Dermis microvascular lymphatic vessel endothelial cell (primary cell): ENCODE results near the gene SMCP. TPM values are rescaled to one million over a fixed set of nuclear protein-coding genes. Genes with fewer than 3 reads are reported as not detected.
A peak's percentile ranks its signal among the peaks of the same experiment; 100 is the strongest.

Experiments used
- DNase-seq, 2 donors: peaks; one replicate each; pipeline versions ENCODE4 v3.0.0 to v3.0.0-alpha.2; 2010; ENCODE audit warnings: low read depth in 2 of 2
- total RNA-seq: library from RNA; depleted of rRNA; stranded (reverse); fragments of >200 nt; gene quantifications from 2 replicates; pipeline ENCODE4 v1.2.1, GENCODE V29; 2014

The SMCP gene
- total RNA-seq, 1 donor from 2014 or later, result not detected

DNA sequence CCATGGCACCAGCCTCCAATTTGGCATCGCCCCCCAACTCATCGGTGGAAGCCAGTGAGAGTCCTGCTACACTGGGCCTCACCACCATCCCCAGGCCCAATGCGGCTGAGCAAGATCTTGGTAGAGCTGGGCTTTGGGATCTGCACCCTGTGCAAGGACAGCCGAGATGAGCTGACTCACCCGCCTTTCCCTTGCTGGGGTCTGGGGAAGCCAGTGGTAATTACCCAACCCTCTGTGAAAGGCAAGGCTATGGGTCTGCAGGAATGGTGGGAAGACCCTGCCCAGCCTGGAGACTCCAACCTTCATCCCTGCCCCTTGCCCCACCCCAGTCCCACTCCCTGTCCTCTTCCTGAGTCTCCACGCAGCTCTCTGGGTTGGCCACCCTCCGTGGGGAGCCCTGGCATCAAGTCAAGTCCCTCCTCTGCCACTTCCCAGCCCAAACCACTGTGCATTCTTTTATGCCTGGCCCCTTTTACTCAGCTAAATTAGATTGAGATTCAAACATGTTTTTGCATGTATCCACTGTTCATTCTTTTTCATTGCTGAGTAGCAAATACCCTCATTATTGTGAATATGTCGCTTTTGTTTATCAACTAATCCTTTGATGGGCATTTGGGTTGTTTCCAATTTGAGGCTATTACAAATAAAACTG, 8.8 kb downstream of the SMCP start:
- DNase-seq, result no peak

DNA sequence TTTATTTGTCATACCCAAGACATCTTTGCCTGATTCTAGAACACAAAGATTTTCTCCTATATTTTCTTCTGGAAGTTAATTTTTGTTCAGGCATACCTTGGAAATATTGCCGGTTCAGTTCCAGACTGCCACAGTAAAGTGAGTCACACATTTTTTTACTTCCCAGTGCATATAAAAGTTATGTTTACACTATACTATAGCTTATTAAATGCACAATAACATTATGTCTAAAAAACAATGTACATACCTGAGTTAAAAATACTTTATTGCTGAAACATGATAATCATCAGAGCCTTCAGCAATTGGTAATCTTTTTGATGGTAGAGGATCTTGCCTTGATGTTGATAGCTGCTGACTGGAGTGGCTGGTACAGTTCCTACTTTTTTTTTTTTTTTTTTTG, 10.0 kb downstream of the SMCP start:
- DNase-seq, result no peak

DNA sequence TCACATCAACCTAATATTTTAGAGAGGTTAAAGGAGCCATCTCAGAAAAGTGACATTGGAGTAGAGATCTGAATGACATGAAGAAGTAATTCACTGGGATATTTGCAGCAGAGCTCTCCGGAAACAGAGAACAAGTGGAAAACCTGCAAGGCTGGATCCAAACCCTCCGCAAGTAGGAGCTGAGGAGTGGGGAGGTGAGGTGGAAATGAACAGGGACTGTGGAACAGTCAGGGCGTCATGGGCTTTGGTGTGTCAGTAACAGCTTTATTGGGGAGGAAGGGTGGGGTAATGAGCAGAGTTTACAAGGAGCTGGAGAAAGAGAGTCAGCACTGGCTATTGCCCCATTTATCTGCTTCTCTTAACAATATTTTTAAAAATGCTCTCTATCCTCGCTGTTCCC, 20.9 kb downstream of the SMCP start:
- DNase-seq, result no peak

DNA sequence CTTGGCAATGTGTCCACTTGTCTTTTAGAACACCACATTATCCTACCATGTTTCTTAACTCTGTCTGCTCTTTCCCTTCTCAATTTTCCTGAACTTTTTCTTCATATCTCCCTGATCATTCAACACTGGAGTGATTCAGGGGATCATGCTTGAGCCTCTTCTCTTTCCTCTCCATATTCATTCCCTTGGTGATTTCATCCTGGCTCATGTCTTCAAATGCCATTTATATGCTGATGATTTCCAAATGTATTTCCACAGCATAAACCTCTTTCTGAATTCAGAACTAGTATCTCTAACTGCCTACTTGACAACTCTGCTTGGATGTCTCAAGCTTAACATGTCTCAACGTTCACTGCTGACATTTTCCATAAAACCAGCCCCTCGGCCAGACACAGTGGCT, 21.8 kb downstream of the SMCP start:
- no peak for DNase-seq

DNA sequence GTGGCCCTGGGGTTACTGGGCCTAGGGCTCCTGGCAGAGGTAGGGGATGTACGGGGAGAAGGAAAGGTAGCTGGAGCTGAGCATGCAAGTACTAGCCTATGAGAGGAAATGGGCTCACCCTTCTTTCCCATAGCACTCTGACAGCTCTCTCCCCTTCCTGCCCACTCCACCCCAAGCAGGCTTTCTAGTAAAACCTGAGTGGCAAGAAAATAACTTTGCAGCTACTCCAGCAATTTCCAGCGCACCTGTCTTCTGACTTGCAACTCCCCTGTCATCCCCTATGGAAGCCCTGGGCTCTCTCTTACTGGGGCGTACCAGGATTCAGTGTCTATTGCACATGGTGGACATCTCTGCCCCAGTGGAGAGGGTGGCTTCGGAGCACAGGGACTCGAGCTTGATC, 23.5 kb downstream of the SMCP start:
- DNase-seq, result no peak

DNA sequence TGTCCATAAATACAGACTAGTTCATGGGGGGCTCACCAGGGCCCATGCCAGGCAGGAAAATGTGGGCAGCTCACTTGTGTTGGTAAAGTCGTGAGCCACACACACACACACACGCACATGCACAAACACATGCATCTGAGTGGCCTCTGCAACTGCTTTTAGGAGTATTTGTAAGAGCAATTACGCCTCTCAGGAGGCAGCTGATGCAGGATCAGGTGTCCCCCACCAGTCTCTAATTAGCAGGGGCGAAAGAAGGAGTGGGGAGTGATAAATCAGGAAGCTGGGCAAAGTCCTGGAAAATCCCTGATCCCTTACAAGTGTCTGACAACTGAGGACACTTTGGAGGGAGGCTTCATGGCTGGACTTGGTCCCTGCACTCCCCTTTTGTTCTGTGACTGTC, 24.5 kb downstream of the SMCP start:
- DNase-seq, result no peak

DNA sequence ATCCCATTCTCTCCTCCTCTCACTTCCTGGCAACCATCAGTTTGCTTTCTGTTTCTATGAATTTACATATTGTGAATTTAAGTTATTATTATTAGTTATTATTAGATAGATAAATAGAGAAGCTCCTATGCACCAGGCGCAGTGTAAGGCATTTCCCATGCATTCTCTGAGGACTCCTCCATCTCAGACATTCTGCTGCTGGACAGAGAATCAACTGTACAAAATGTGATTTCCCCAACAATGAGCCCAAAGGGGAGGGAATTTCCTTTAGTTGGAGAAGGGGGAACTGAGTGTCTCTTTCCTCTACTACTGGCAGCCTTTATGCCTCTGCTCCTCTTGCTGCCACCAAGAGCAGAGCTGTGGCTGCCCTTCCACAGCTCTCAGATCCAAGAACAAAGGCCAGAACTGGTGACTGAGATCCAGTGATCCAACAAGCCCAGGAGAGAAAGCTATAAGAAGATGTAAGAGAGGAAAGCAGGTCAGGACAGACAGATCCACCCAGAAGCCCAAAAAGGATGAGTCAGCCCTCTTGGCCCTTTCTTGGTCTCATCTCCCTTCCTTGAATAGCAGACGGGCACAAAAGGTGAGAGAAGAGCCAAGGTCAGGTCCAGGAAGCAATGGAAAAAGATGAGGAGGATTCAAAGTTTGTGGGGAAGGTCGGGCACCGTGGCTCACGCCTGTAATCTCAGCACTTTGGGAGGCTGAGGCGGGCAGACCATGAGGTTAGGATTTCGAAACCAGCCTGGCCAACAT, 26.7 kb downstream of the SMCP start:
- DNase-seq, result no peak

DNA sequence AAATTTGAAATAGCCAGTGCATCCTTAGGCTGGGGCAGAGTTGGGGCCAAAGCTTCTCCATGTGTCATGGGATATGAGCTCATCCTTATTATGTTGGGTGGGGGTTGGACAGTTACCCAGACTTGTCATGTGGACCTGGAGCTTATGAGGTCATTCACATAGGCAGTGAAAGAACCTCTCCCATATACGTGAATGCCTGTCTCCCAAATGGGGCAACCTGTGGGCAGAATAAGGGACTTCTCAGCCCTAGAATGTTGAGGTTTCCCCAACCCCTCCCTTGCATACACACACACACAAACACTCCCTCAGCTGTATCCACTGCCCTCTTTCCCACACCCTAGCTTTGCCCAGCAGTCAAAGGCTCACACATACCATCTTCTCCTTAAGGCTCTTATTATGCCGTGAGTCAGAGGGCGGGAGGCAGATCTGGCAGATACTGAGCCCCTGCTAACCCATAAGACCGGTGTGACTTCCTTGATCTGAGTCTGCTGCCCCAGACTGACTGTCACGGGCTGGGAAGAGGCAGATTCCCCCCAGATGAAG, 28.0 kb downstream of the SMCP start:
- DNase-seq, result no peak

DNA sequence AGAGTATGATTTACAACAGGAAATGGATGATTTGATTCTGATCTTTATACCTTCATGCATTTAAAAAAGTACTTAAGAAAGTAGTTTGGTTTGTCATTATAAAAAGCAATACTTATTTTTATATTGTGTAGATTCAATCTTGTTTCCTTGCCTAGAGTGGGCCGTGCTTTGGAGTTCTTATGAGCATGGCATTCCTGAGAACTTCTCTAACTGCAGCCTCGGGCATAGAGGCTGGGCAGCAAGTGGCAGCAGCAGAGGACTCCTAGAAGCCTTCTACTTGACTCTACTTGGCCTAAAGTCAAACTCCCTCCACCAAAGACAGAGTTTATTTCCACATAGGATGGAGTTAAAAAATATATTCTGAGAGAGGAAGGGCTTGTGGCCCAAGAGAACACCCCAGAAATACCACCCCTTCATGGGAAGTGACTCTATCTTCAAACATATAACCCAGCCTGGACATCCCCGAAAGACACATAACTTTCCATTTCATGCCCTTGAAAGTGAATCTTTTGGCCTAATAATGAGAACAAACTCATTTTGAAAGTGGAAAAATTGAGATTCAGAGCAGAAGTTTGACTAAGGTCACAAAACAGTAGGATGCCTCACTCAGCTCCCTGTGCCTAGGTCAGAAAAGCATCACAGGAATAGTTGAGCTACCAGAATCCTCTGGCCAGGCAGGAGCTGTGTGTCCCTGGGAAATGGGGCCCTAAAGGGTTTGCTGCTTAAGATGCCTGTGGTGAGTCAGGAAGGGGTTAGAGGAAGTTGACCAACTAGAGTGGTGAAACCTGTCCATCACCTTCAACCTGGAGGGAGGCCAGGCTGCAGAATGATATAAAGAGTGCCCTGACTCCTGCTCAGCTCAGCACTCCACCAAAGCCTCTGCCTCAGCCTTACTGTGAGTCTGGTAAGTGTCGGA, 29.8 kb downstream of the SMCP start, which contains the start of gene IVL:
IVL (plus strand) TSS at position 861 of the 916 bp plus-strand sequence. CDS start 1,252 bp downstream, outside the sequence.
- no peak for DNase-seq

DNA sequence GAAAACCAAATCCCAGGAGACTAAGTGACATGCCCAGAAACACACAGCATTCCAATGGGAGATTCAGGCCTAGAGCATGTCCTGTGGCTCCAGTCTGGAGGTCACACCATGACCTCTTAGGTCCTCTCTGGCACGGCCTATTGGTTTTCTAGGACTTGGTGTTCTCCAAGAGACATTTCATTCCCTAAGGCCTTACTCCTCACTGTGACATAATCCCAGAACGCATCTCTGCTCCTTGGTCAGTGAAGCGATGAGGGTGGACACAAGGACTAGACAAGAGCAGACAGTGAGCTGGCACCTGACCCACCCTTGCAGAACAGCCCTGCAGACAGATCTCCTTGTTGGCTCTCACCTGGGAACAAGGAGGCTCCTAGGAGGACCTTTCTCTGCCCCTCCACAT, 31.1 kb downstream of the SMCP start:
- no peak for DNase-seq

DNA sequence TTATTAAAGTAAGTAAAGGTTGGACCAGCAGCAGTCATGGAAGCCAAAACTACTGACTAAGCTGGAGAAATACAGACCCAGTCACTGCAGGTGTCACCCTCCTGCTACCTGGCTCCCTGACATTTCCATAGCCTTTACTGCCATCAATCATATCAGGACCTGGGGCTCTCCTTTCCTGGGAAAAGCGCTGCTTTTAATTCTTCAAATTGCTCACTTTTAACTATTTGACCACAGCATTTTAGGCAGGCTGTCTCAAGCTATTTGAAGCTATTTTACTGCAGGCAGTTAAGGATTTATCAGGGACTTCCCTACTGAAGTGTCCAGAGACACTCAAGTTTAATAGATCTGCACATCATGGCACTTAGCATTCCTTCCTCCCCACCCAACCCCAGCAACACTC, 34.3 kb downstream of the SMCP start:
- DNase-seq, result no peak

DNA sequence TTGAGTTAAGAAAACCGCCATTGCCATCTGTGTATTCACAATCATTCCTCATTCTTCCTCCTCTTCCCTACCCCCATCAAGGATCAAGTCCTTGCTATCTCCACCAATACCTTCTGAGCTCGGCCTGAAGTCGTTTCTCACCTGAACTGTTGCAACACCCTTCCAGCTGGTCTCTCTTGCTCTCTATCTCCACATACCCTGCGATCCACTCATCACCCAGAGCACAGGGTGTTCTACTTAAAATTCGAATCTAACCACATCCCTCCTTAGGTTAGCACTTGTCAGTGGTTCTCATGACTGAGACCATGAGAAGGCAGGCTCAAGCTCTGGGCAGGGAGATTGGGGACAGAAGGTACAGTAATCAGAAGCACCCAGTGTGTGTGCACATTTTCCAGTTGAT, 34.8 kb downstream of the SMCP start:
- DNase-seq, result no peak

DNA sequence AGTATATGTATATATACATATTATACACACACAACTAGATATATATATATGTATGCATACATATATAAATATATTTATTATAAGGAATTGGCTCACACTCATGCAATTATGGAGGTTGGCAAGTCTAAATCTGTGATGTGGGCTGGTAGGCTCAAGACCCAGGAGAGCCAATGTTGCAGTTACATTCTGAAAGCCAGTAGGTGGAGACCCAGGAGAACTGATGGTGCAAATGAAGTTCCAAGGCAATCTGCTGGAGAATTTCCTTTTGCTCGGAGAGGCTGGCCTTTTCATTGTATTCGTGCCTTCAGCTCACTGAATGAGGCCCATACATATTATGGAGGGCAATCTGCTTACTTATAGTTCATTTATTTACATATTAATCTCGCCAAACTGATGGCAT, 39.7 kb downstream of the SMCP start:
- DNase-seq, result peak; percentile 4 to 19

DNA sequence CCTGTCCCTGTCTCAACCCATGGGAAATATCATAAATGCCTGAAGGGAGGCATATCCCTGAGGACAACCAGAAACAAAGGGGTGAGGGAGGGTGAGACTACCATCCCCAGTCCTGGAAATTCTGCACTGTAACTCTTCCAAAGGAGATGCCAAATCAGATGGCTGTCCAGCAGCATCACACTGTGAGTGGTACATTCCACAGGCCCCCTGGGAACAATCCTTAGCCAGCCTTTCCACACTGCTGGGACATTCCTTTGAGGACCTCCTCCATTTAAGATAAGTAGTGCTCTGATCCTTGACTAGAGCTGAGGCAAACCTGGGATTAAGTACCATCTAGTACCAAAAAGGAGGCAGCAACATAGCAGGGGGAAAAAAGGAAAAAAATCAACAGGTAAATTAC, 40.9 kb downstream of the SMCP start:
- DNase-seq, result no peak

DNA sequence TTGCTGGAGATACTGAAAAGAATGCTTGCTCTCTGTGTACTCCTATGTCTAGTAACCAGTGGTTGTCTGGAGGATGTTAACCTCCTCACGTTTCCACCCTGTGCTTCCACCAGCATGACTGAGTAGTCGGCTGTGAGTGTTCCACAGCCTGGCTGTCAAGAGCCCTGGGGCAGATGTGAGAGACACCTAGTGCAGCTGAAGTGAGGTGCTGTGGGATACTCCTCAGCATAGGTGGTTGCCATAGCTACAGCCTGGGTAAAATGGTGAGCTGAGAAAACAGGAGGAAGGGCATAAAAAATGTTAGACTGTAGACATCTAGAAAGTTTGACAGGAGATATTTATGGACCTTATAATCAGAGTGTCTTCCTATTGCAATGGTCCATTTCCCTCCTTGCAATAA, 46.1 kb downstream of the SMCP start:
- no peak for DNase-seq

DNA sequence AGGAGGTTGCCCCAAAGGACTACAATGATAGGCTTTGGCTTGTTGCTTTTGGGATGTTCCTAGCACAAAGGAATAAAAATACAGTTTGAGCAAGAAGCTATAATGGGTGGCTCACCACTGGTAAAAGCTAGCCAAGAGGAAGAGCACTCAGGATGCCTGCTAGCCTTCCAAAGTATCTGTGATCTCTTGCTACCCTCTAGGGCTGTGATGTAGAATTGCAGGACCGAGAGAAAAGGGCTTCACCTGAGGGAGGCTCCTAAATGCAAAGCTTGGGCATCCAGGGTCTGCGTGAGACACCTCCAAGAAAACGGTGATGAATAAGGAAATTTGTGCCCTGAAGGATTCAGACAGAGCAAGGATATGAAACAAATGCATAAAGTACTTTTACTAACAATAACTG, 48.0 kb downstream of the SMCP start:
- DNase-seq, result no peak

DNA sequence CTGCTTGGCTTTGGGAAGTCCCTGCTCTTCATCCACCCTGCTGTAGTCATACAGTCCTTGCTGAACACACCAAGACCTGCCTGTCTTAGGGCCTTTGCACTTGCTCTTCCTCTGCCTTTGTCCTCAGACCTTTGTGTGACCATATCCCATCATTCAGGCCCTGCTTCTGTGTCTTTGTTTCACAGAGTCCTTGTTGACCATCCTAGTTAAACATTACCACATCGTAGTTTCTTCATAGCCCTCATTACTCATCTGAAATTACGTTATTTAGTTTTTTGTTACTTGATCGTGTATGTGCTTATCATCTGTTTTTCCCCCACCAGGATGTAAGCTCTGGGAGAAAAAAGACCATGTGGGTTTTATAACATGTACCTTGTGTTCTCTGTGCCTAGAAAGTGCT, 50.5 kb downstream of the SMCP start:
- no peak for DNase-seq

DNA sequence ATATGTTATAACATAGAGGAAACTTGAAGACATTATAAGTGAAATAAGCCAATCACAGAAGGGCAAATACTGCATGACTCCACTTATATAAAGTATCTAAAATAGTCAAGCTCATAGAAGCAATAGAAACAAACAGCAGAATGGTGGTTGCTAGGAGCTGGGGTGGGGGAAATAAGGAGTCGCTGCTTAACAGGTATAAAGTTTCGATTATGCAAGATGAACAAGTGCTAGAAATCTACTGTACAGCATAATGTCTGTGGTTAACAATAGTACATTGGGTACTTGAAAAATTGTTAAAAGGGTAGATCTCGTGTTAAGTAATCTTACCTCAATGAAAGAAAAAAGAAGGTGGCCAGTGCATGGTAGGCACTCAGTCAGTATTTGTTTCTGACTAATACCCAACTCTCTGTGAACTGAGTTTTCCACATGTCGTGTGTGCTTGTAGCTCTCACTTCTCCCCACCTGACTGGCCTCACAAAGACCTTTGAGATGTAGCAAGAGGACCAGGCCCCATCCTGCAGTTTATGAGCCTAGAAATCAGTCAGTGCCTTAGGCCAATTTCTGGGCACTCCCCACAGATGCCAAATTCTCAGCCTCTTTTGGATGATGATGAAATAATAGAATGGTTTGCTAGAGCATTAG, 54.2 kb downstream of the SMCP start:
- no peak for DNase-seq

DNA sequence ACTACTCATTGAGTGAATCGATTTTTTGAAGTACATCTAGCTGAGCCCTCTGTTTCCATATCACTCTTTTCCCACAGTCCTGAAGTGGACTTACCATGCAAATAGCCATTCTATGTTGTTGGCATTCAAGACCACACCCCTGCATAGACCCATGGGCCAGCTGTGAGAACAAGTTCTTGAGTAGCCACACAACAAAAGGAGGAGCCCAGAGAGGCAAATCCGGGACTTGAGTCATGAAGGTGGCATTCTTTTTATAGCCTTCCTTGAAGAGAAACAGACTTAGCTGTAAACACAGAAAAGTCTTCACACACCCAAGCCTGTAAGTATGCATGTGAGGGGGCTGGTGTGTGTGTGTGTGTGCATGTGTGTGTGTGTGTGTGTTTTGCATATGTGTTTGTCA, 55.1 kb downstream of the SMCP start:
- DNase-seq, result no peak
